ENCODE results near the gene TRPM3.
A peak's percentile ranks its signal among the peaks of the same experiment; 100 is the strongest.
"Not testable (repeated sequence)": the region's sequence is repeated elsewhere in the genome, so short reads cannot be mapped to it uniquely, and the experiment has no call there.

TRPM3 gene

GRCh38 chr9:70811638-70812037 lies 309.8 kb downstream of the TRPM3 start:
- DNase-seq: no peak

DNA sequence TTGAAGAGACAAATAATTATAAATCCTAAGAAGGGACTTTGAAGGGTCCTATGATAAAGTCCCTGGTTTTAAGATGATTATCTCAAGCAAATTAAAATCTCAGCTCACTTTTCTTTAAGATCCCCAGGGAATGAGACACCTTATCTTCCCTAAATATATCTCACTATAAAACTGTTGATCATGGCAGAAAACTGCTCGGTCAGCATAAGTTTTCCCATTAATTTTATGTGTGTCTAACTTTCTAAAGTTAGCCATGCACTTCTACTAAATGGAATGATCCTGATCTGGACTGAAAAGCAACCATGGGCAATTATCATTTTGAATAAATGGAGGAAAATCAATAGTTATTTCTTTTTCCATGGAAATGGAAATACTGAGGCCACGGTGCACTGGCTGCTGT lies 314.5 kb downstream of the TRPM3 start:
- no peak for DNase-seq

DNA sequence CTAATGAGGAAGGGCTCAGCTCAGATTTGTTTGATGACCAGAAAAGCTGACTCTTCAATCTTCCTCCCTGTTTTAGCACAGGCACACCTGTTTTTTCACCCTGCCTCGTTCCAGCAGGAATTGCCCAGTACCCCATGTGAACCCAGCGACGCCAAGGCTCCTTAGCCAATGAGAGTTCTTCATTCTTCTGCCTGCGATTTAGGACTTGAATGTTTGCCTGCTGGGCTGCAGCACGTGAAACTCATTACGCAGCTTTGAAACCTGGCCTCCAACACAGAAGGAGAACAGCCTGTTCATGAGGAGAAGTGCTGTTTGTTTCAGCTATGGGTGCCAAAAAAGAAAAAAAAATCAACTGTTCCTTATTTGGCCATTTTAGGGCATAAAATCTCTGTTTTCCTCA lies 315.5 kb downstream of the TRPM3 start:
- no peak for DNase-seq

- no peak for DNase-seq
Measured at GRCh38 chr9:70802758-70803436, 318.5 kb downstream of the TRPM3 start.

DNA sequence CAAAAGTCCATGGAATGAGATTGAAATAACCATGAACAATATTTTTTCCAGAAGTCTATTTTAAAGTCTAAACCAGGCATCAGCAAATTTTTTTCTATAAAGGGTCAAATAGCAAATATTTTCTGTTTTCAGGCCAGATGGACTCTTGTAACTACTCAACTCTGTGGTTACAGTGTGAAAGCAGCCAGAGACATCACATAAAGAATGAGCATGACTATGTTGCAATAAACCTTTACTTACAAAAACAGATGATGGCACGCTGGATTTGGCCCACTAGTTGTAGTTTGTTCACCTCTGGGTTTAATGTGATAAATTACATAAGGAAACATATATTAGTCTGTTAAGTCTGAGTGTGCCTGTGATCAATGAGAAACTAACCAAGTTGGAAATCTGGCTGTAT lies 319.2 kb downstream of the TRPM3 start:
- DNase-seq: no peak

DNA sequence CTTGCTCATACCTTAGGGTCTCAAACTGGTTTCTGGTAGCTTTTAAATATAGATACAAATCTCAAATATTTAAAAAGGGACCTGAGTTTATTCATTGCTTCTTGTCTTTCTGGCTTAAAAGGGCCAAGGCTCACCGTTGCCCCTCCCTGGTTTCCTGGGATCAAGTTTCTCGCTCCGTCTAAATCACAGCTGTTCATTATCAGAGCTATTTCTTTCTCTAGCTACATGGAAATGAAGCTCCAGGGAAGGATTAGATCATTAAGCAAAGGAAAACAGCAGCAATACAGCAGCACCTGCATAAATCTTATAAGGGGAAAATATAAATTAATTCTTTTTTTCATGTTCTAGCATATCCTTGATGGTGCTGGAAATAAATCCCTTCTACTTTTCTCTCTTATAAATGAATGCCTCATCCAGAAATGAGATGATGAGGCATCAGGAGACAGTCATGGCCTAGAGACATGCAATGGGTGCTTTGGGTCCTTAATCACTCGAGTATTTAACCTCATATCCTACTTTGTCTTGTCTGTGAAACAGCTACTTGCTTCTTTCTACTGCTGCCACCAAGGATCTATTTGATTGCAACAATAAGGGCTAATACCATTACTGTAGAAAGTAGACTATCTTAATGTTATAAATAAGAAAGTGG lies 320.1 kb downstream of the TRPM3 start:
- DNase-seq: no peak

DNA sequence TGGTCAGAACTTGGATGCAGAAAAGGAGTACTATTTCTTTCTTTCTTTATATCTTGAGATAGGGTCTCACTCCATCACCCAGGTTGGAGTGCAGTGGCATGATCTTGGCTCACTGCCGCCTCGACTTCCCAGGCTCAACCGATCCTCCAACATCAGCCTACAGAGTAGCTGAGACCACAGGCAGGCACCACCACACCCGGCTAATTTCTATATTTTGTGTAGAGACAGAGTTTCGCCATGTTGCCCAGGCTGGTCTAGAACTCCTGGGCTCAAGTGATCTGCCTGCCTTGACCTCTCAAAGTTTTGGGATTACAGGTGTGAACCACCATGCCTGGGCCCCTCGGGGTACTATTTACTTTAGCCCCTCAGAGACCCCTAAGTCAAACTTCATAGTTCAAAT lies 323.4 kb downstream of the TRPM3 start:
- DNase-seq: no peak

GRCh38 chr9:70795841-70796240 lies 325.6 kb downstream of the TRPM3 start:
- DNase-seq: no peak

GRCh38 chr9:70792796-70793195 lies 328.6 kb downstream of the TRPM3 start:
- no peak for DNase-seq

- DNase-seq: no peak
Measured at GRCh38 chr9:70791936-70792335, 329.5 kb downstream of the TRPM3 start.

DNA sequence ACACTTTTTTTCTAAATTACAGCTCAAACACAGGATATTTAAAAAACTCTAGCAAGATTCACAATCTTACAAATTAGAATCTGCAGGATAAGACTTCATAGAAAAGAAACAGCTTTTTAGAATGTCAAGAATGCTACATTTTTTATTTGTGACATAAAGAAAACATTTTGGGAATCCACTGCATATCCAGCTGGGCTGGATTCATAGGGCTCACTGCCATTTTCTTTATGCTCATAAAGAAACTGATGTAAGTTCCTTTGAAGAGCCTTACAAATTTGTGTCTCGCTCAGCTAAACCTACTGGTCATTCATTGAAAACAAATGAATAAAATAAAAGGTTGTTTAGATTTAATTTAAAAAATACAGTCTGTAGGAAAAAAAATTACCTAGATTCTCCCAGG lies 332.3 kb downstream of the TRPM3 start:
- no peak for DNase-seq

DNA sequence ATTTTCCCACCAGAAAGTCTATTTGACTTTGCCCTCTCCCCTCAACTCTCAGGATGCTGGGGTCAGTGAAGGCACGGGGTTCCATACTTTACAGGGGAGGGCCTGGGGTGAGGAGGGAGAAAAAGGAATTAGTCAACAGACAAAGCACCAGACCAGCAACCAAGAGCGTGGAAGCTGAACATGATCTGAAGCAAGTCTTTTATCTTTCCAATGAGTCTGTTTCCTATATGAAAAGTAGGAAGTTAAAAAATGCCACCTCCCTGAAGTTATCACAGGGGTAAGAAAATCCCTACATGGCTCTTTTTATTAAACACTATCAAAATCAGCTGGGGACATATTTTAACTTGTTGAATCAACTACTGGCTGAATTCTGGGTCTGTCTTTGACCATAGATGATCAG lies 337.0 kb downstream of the TRPM3 start:
- no peak for DNase-seq

GRCh38 chr9:70778568-70778967 lies 342.9 kb downstream of the TRPM3 start:
- no peak for DNase-seq

DNA sequence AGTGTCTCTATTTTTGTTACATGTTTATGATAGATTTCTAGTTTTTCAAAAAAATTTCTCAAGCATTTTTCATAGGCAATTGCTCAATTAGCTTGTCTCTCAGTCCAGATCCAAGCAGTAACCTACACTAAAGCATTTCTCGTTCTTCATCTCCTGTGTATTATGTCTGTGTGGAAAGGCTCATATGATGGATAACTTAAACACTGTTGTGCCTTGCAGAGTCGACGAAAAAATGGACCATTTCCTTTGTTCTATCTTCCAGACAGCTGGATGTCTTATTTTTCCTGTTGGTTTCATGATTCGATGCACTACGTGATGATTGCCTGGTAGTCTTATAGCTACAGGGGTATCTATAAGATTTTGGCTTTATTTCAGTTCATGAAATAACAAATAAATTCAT lies 347.8 kb downstream of the TRPM3 start:
- DNase-seq: no peak

DNA sequence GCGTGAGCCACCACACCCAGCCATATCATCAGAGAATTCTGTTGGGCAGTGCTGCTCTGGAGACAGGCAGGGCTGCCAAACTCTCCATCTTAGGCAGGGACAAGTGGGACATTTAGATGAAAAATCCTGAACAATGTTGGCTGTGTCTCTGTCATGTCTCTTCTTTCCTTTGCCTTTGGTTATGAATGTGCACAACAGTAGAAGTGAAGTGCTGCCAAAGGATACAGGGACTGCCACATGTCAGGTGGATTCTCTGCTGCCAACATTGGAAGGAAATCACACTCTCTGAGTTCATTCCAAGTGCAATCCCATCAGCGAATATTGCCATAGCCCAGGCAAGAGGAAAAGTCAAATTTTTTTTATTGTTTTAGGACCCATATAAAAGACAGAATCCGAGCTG lies 348.8 kb downstream of the TRPM3 start:
- no peak for DNase-seq

- DNase-seq: no peak
Measured at GRCh38 chr9:70765946-70766345, 355.5 kb downstream of the TRPM3 start.

DNA sequence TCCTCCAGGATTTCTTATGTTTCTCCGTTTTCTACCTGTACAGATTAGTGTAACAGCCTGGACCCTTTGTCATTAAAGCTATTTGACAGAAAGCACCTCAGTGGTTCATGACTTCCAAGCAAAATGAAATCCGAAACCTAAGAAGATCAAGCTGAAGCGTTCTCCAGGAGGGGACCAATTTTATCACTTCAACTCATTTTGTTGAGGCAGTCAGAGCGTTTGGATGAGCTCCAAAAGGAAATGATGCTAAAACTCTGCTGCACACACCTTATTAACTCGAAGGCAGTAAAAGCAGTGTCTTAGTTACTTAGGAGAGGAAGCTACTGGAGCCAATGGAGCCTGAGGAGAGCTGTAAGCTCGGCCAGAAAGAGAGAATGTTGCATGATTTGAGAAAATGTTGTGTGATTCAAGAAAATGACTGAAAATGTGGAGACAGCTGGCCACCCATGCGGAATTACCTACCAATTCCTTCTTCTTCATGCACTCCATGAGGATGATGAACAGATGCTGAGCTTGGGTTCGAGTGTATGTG lies 360.2 kb downstream of the TRPM3 start:
- no peak for DNase-seq

DNA sequence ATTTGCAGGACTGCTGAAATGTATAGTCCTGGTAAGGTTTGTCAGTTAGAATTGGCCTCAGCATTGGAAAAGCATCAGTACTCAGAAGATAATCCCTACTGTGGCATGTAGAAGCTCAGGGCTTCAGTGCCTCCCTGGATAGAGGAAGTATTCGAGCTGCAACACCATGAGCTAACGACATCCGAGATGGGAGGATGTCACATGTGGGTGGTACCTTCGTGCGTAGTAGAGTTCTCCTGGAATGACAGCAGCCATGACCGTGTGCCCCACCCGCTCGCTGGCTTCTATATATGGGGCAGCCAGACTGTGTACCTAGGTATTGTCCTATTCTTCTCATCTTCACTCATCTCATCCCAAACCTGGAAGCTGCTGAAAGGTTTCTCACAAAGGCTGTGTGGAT lies 361.2 kb downstream of the TRPM3 start:
- no peak for DNase-seq

- DNase-seq: no peak
Measured at GRCh38 chr9:70753311-70753710, 368.1 kb downstream of the TRPM3 start.

DNA sequence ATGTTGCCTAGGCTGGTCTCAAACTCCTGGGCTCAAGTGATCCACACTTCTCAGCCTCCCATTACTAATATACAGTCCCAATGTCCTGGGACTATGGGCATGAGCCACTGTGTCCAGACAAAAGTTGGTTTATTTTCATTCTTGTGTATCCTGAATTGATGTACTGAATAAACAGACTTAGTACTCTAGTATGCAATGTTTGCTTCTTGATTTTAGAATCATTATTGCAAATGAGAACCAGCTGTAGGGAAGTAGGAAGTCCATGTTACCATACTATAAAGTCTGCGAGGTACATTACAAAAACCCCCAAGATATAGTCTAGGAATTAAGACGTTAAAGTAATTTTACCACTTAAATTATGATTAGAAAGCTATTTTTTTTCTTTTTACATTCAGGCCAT lies 372.4 kb downstream of the TRPM3 start:
- DNase-seq: no peak

DNA sequence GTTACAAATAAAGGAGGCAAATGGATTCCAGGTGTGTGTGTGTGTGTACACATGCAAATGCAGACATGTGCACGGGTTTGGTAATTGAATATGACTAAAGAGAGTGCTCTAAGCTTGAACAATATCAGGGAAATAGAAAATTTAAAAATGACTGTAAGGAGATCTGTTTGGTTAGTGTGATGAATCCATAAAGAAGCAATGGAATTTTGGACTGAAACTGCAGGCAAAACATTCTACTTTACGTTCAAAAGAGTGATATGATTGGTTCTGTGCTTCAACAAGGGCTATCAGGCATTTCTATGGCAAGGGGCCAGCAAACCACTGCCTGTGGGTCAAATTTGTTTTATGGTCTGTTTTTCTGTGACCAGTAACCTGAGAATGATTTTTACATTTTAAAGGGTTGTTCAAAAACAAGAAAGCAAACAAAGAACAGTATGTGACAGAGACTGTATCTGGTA lies 374.1 kb downstream of the TRPM3 start:
- DNase-seq: peak; percentile 6

GRCh38 chr9:70746760-70747159 lies 374.7 kb downstream of the TRPM3 start:
- no peak for DNase-seq

DNA sequence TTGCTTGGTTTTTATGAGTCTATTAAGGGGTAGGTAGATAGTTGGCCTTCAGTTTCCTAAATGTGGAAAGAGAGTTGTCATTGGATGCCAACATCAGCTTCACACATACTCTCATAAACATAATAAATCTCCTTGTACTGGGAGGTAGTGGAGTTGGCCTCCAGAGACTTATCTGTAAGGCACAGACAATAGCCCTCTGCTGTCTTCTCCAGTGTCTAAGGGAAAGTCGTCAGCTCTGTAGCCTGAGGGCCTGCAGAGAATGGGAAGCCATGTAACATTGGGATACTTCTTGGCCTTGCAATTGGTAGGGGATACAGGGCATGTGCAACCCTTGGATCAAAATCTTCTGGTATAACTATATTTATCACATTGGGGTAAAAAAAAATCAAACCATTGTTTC lies 375.1 kb downstream of the TRPM3 start:
- no peak for DNase-seq

DNA sequence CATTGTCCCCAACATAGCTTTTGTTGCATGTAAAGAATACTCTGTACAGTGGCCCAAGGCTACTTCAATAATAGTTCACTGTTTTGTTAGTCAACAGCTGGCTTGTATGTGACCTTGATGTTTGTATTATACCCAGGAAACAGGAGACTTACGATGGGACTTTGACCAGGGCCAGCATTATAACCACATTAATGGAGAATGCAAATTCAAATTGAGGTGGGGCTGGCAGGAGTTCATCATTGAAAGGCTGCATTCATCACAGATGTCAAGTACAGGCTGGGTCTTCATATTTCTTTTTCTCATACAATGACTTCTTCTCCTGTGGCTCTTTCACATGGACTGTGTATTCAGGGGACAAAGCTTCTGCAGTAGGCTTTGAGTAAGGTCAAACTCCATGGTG lies 396.6 kb downstream of the TRPM3 start:
- DNase-seq: not testable (repeated sequence)

DNA sequence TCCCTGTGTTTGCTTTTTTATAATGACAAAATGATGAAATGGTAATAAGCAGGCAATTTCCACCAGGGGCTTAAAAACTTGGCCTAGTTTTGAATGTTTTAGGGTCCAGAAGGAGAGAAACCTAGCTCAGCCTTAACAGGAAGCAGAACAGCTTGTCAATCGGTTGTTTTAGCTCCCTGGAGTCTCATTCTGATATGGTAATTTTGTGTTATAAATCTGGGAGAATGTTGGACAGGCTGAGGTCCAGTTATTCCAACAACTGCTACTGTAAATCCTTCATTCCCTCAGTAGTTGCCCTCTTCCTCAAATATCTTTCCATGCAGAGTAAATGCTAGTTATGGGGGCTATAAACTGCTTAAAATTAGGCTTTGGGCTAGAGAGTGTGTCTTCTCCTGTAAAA lies 397.4 kb downstream of the TRPM3 start:
- not testable (repeated sequence) for DNase-seq
